Measurements from ENCODE around the gene ATP10A.

ATP10A gene

GRCh38 chr15:25829073-25829472 is 34.1 kb downstream of the ATP10A start:
- no peak for DNase-seq (ENCODE audit: low read depth)

GRCh38 chr15:25825207-25825606 is 37.9 kb downstream of the ATP10A start:
- DNase-seq (ENCODE audit: low read depth) = no peak

GRCh38 chr15:25824618-25825017 is 38.5 kb downstream of the ATP10A start:
- DNase-seq (ENCODE audit: low read depth) = no peak

GRCh38 chr15:25812845-25813244 is 50.3 kb downstream of the ATP10A start:
- DNase-seq (ENCODE audit: low read depth) = no peak

- DNase-seq (ENCODE audit: low read depth) = no peak
These were observed 51.1 kb downstream of the ATP10A start for GRCh38 chr15:25812073-25812472.

GRCh38 chr15:25811481-25811906 is 51.6 kb downstream of the ATP10A start:
- no peak for DNase-seq (ENCODE audit: low read depth)

GRCh38 chr15:25810631-25811091 is 52.5 kb downstream of the ATP10A start:
- DNase-seq (ENCODE audit: low read depth) = no peak

- DNase-seq (ENCODE audit: low read depth) = no peak
These were observed 53.0 kb downstream of the ATP10A start for GRCh38 chr15:25810154-25810553.

- DNase-seq (ENCODE audit: low read depth) = no peak
These were observed 56.1 kb downstream of the ATP10A start for GRCh38 chr15:25807063-25807462.

GRCh38 chr15:25805031-25805430 is 58.1 kb downstream of the ATP10A start:
- DNase-seq (ENCODE audit: low read depth) = no peak

GRCh38 chr15:25804451-25804850 is 58.7 kb downstream of the ATP10A start:
- no peak for DNase-seq (ENCODE audit: low read depth)

GRCh38 chr15:25803541-25803940 is 59.6 kb downstream of the ATP10A start:
- no peak for DNase-seq (ENCODE audit: low read depth)

GRCh38 chr15:25803036-25803435 is 60.1 kb downstream of the ATP10A start:
- DNase-seq (ENCODE audit: low read depth) = no peak

GRCh38 chr15:25802285-25802830 is 60.8 kb downstream of the ATP10A start:
- no peak for DNase-seq (ENCODE audit: low read depth)

- no peak for DNase-seq (ENCODE audit: low read depth)
These were observed 61.4 kb downstream of the ATP10A start for GRCh38 chr15:25801586-25802284.

GRCh38 chr15:25800761-25801515 is 62.2 kb downstream of the ATP10A start:
- DNase-seq (ENCODE audit: low read depth) = no peak

- DNase-seq (ENCODE audit: low read depth) = no peak
These were observed 63.0 kb downstream of the ATP10A start for GRCh38 chr15:25799906-25800700.

- DNase-seq (ENCODE audit: low read depth) = no peak
These were observed 64.9 kb downstream of the ATP10A start for GRCh38 chr15:25797936-25798901.

- DNase-seq (ENCODE audit: low read depth) = no peak
These were observed 65.6 kb downstream of the ATP10A start for GRCh38 chr15:25797511-25797935.

GRCh38 chr15:25797035-25797434 is 66.1 kb downstream of the ATP10A start:
- DNase-seq (ENCODE audit: low read depth) = no peak

GRCh38 chr15:25796395-25796794 is 66.7 kb downstream of the ATP10A start:
- no peak for DNase-seq (ENCODE audit: low read depth)

Measured in activated gamma-delta T cell treated with anti-CD3 and anti-CD28 coated beads, Interleukin-2, amount 50 U/mL, for 16 hours (primary cell).